Left ventricle myocardium inferior (tissue), 1 donor: ENCODE measurements around the gene ASH1L. TPM values are rescaled to one million over a fixed set of nuclear protein-coding genes. Genes with fewer than 3 reads are reported as not detected.

Experiments
- DNase-seq: peaks from one replicate; pipeline ENCODE4 v3.0.0-alpha.2; 2020
- H3K27ac ChIP-seq: fragments of 200-600 bp; replicated peaks from 2 replicates; pipeline ENCODE4 v1.8.0; 2021
- H3K27me3 ChIP-seq: fragments of 200-600 bp; 2 replicates; pipeline ENCODE4 v1.8.0; 2021; ENCODE audit warnings: low read depth
- H3K36me3 ChIP-seq: fragments of 200-600 bp; 2 replicates; pipeline ENCODE4 v1.8.0; 2021
- H3K4me1 ChIP-seq: fragments of 200-600 bp; 2 replicates; pipeline ENCODE4 v1.8.0; 2021
- H3K4me3 ChIP-seq: fragments of 200-600 bp; 2 replicates; pipeline ENCODE4 v1.8.0; 2021; ENCODE audit warnings: mild to moderate bottlenecking, moderate library complexity
- H3K9me3 ChIP-seq: fragments of 200-600 bp; replicated peaks from 2 replicates; pipeline ENCODE4 v1.8.0; 2021
- CTCF ChIP-seq: fragments of 200-600 bp; IDR thresholded peaks from 2 replicates; pipeline ENCODE4 v1.8.0; 2021; ENCODE audit warnings: antibody characterized with exemption, mild to moderate bottlenecking, borderline replicate concordance
- intact Hi-C: fragments of 100-400 bp; cut with micrococcal nuclease; formaldehyde crosslinking; loops from one replicate; pipeline ENCODE4 v1.11.0; 2022
- total RNA-seq: library from RNA; stranded (reverse); fragmentation: NEBNext Ultra II Directional; extraction: Animal tissue kit (Norgen Biotek cat#: 25700); gene quantifications from one replicate; pipeline ENCODE4 v1.2.1, GENCODE V29; 2021
- donor health status: DM: no; HTN: yes; CAD: no; lungs with severe emphysema.

Gene ASH1L
- total RNA-seq, 1 donor from 2014 or later, result 38.7 TPM

- Histone ChIP-seq H3K27me3 (no peaks in the 10 kb centered on the region), H3K9me3 (no peaks in the 10 kb centered on the region), H3K4me1 (peaks cover 18% of the 10 kb centered on the region), H3K4me3 (no peak overlapping the region), H3K36me3 (no peaks in the 10 kb centered on the region), H3K27ac (no peak overlapping the region)
- no peak for TF ChIP-seq CTCF
- intact Hi-C loops, result no loop called here
- no peak for DNase-seq
Observed at GRCh38 chr1:155304558-155305063, 258.0 kb downstream of the ASH1L start.

- TF ChIP-seq CTCF, result no peak
- intact Hi-C loops, result no loop called here
- Histone ChIP-seq H3K4me3 (no peak within 1 kb of the TSS), H3K9me3 (no peaks in the 10 kb centered on the region), H3K27ac (no peak within 1 kb of the TSS), H3K27me3 (peaks cover 17% of the 10 kb centered on the region), H3K4me1 (no peaks in the 10 kb centered on the region), H3K36me3 (no peaks in the 10 kb centered on the region)
- DNase-seq, result no peak
Observed at GRCh38 chr1:155301342-155301841, 261.2 kb downstream of the ASH1L start, which contains the start of gene PKLR. Gene PKLR (minus strand): TSS chr1:155301438. CDS start chr1:155301395, 43 bp downstream.

GRCh38 chr1:155300553-155301329 lies 261.9 kb downstream of the ASH1L start:
- H3K4me3 ChIP-seq, result no peak overlapping the region
- DNase-seq, result no peak
- intact Hi-C loops, result no loop called here
- TF ChIP-seq CTCF, result no peak
- H3K9me3 ChIP-seq, result no peaks in the 10 kb centered on the region
- H3K27ac ChIP-seq, result no peak overlapping the region
- H3K4me1 ChIP-seq, result peaks cover 2% of the 10 kb centered on the region
- H3K27me3 ChIP-seq, result peaks cover 23% of the 10 kb centered on the region
- H3K36me3 ChIP-seq, result no peaks in the 10 kb centered on the region

GRCh38 chr1:155300024-155300423 lies 262.6 kb downstream of the ASH1L start:
- intact Hi-C loops, result no loop called here
- Histone ChIP-seq H3K27me3 (peaks cover 31% of the 10 kb centered on the region), H3K27ac (no peak overlapping the region), H3K4me3 (no peak overlapping the region), H3K9me3 (no peaks in the 10 kb centered on the region), H3K4me1 (peaks cover 9% of the 10 kb centered on the region), H3K36me3 (no peaks in the 10 kb centered on the region)
- TF ChIP-seq CTCF, result no peak
- DNase-seq, result no peak

GRCh38 chr1:155297384-155297783 lies 265.2 kb downstream of the ASH1L start:
- H3K9me3 ChIP-seq, result no peaks in the 10 kb centered on the region
- no peak overlapping the region for H3K4me3 ChIP-seq
- no peaks in the 10 kb centered on the region for H3K36me3 ChIP-seq
- intact Hi-C loops, result no loop called here
- H3K27ac ChIP-seq, result no peak overlapping the region
- no peak for DNase-seq
- peaks cover 54% of the 10 kb centered on the region for H3K27me3 ChIP-seq
- peaks cover 14% of the 10 kb centered on the region for H3K4me1 ChIP-seq
- TF ChIP-seq CTCF, result no peak
